Activated CD8-positive, alpha-beta memory T cell treated with anti-CD3 and anti-CD28 coated beads for 36 hours (primary cell): ENCODE measurements around the gene PRKAR1B. TPM values are rescaled to one million over a fixed set of nuclear protein-coding genes. Genes with fewer than 3 reads are reported as not detected.
"Not testable (repeated sequence)": the region's sequence is repeated elsewhere in the genome, so short reads cannot be mapped to it uniquely, and the experiment has no call there.

Experiments used
- CTCF ChIA-PET: fragments of 350-600 bp; sonication (Branson Sonifier 250); formaldehyde crosslinking; loops from one replicate; lab custom pipeline; 2021; ENCODE audit warnings: antibody characterized with exemption; lab: Charles Lee
- POLR2A ChIA-PET: fragments of 350-600 bp; sonication (Branson Sonifier 250); formaldehyde crosslinking; loops from one replicate; lab custom pipeline; 2021; ENCODE audit warnings: antibody characterized with exemption; lab: Charles Lee
- total RNA-seq, 2 experiments: library from RNA; stranded (reverse); gene quantifications; one replicate each; pipeline ENCODE4 v1.2.3, GENCODE V29; 2021

Gene PRKAR1B
- total RNA-seq, 2 experiments from 2014 or later: 33.5 to 34.5 TPM

DNA sequence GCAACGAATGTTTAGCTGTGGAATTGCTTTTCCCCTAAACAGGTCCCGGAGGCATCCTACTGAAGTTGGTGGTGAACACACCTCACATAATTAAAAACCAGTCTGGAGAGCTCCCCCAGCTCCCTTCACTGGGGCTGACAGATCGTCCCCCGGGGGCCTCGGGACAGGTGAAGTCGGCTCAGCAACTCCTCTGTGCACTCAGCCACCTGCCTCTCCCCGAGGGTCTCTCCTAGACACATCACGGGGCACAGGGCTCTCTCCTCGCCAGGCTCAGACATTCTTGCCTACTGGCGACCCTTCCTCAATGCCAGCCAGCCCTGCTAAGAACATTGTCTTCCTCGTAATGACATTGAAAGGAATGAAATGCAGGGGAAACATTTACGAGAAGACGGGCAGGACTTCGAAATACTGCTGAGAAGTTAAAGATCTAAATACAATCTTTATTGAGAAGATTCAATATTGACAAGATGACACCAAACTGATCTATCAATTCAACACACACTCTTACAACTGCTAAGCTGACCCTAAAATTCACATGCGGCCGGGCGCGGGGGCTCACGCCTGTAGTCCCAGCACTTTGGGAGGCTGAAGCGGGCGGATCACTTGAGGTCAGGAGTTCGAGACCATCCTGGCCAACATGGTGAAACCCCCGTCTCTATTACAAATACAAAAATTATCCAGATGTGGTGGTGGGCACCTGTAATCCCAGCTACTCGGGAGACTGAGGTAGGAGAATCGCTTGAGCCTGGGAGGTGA lies 88.6 kb downstream of the PRKAR1B start:
- POLR2A ChIA-PET: no interaction called here
- CTCF ChIA-PET: interaction anchor here (0.5 kb wide), 1 partner anchor 32 kb away, joined by 3 read pairs; no protein-coding TSS in a partner anchor

DNA sequence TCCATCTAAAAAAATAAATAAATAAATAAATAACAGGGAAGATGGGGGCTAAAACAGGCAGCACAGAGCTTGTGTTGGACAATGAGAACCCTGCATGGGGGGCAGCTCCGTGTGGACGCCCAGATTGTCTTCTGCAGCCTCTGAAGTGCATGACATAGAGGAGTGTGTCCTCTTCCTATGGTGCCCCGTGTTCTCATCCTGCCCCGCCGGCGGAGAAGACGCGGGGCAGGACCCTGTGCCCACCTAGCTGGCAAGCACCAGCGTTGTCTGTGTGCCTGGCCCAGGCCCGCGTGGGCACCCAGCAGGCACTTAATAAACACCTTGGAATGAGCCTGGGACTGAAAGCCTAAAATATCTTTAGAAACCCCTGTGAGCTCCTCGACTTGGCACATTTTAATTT lies 89.3 kb downstream of the PRKAR1B start:
- CTCF ChIA-PET: no interaction called here
- POLR2A ChIA-PET: no interaction called here

DNA sequence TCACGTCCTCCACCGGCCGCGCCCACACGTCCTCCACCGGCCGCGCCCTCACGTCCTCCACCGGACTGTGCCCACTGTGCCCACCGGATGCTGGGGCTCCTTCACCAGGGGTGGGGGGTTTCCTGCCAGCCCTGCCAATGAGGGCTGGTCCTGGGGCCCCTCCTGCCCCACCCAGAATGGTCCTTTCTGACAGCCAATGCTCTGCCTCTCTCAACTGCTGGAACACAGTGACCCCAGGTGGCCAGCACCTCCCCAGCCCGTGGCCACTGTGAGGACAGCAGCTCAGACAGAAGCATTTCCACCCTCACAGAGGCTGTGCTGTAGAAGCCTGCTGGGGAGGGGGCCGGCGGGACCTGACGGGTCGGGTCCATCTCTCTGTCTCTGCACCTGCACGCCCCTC lies 90.7 kb downstream of the PRKAR1B start:
- CTCF ChIA-PET: interaction anchor here (1.0 kb wide), 1 partner anchor 304 kb away, joined by 5 read pairs; no protein-coding TSS in a partner anchor
- POLR2A ChIA-PET: no interaction called here

DNA sequence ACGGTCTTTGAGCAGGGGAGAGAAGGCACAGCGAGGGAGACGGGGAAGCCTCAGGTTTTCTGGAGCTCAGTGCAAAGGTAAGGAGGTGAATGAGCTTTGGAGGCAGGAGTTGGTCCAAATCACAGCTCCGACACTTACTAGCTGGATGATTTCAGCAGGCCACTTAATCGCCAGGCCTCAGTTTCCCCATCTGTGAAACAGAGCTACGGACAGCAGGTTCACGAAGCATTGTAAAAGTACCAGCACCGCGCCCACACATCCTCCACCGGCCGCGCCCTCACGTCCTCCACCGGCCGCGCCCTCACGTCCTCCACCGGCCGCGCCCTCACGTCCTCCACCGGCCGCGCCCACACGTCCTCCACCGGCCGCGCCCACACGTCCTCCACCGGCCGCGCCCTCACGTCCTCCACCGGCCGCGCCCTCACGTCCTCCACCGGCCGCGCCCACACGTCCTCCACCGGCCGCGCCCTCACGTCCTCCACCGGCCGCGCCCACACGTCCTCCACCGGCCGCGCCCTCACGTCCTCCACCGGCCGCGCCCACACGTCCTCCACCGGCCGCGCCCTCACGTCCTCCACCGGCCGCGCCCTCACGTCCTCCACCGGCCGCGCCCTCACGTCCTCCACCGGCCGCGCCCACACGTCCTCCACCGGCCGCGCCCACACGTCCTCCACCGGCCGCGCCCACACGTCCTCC lies 91.2 kb downstream of the PRKAR1B start:
- POLR2A ChIA-PET: not testable (repeated sequence)
- CTCF ChIA-PET: interaction anchor here (0.5 to 1.5 kb wide), 3 partner anchors 223 to 303 kb away, joined by 3 to 5 read pairs (median 4); no protein-coding TSS in a partner anchor

DNA sequence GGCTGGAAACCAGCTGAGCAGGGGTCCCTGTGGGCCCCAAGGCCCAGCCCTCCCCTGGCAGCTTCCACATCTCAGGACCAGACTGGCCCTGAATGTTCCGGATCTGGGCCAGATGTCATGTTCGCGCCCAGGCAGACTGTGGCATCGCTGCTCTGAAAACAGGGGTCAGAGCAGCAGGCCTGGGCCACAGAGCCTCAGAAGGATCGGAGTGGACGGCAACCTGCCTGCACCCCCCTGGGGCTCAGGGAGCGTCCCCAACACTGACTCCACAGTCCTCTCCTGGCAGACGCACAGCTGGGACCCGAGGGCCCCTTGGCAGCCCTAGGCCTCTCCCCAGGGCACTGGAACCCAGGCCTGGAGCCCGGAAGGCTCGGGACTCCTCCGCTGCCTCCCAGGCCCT lies 91.9 kb downstream of the PRKAR1B start:
- POLR2A ChIA-PET: no interaction called here
- CTCF ChIA-PET: interaction anchor here (0.5 to 1.5 kb wide), 2 partner anchors 223 to 303 kb away, joined by 3 to 4 read pairs; no protein-coding TSS in a partner anchor

DNA sequence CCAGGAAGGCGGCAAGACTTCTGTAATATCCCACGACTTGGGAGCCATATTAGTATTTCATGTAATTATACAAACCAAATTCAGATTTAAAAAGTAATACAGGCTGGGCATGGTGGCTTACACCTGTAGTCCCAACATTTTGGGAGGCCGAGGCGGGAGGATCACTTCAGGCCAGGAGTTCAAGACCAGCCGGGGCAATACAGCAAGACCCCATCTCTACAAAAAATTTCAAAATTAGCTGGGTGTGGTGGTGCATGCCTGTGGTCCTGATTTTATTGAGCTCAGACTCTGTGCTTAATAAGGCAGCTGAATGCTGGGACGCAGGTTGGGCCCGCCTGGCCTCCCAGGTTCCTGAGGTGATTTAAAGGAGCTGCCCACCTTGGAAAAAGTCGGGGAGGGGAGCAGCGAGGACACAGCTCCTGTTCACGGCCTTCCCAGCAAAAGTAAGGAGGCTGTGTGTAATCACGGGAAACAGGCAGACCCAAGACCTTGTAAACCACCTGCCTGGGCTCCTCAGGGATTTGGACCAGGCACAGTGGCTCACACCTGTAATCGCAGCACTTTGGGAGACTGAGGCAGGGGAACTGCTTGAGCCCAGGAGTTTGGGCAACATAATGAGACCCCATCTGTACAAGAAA lies 93.6 kb downstream of the PRKAR1B start:
- POLR2A ChIA-PET: no interaction called here
- CTCF ChIA-PET: no interaction called here

DNA sequence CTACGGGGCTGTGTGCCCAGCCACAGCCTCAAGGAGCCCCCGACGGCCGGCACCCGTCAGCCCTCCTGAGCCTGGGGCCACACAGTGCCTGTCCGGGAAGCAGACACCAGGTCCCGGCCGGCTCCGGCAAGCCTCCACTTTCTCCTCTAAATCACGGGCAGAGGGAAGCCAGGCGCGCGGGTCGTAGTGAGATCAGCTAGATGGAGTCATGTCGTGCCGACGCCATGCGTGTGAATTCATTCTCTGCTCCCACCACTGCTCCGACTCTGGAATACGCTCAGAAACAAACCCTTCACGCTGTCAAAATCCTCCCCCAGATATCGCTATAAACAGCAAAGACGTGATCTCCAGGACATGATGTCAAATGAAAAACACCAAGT lies 94.3 kb downstream of the PRKAR1B start:
- CTCF ChIA-PET: no interaction called here

DNA sequence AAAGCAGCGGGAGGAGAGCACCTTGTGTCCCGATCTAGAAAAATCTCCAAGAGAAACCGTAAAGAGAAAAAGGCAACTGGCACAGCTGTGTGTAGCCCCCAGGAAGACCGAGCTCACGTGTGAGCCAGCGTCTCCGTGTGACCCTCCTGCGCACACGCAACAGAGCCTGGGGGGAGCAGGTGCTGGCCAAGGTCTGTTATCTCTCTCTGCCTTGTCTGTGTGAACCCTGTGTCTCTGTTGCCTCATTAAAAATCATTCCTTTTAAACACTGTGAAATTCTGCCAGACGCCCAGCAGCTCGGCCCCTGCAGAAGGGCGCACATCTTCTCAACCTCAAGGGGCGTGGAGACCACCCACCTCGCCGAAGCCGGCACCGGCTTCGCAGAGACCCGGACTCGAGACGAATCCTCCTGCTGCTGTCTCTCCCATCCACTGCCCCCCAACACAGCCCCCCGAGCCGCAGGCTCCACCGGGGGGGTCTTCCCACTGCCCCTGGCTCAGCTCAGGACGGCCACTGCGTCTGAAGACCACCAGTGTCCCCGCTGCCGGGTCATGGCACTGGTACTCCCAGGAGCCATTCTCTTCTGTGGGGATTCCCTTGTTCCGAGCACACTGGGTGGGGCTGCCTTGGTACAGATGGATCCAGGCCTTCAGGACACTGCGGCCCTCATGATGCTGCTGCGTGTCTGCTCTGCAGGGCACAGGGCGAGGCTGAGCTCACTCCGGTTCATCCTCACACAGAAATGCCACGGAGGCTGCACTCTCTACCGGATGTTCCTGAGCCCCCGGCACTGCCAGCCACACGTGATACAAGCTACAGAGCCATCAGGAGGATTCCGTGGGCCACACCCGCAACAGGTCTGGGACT lies 94.9 kb downstream of the PRKAR1B start:
- CTCF ChIA-PET: interaction anchor here (0.6 kb wide), 1 partner anchor 8 kb away, joined by 3 read pairs; no protein-coding TSS in a partner anchor

More for the DNA sequence above, 94.3 kb downstream of the PRKAR1B start:
- POLR2A ChIA-PET: no interaction called here

DNA sequence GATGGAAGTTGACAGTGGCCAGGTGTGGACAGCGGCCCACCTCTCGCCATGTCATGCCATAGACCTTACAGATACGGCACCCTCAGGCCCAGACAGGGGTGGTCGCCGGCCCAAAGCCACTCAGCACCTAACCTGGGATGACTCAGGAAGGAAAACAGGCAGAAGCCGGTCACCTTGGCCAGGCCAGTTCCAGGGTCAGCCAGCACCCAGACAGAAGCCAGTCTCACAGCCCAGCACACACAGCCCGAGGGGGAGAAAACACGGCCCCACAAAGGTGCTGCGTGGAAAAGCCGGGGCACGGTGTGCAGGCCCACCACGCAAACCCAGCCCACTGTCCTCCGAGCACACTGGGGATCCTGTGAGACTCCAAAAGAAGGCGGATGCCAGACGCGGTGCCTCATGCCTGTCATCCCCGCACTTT lies 95.8 kb downstream of the PRKAR1B start:
- POLR2A ChIA-PET: no interaction called here

More for the DNA sequence above, 94.9 kb downstream of the PRKAR1B start:
- POLR2A ChIA-PET: no interaction called here

DNA sequence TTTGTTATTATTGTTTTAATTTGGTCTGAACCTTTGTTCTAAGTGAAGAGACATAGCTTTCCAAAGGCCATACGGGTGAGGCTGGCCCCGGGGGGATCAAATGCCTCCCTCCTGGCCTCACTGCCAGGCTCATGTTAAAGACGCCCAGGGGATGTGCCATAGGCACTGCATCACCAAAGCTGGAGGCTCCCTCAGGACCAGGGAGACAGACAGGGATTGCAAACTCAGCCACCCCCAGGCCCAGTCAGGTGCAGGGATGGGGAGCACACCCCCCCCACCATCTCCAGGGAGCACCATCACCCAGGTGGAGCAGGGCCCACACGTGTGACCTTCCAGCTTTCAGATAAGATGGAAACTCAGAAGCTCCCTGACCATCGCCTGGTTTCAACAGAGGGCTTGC lies 96.5 kb downstream of the PRKAR1B start:
- ChIA-PET CTCF (no interaction called here), POLR2A (no interaction called here)

More for the DNA sequence above, 95.8 kb downstream of the PRKAR1B start:
- CTCF ChIA-PET: no interaction called here

DNA sequence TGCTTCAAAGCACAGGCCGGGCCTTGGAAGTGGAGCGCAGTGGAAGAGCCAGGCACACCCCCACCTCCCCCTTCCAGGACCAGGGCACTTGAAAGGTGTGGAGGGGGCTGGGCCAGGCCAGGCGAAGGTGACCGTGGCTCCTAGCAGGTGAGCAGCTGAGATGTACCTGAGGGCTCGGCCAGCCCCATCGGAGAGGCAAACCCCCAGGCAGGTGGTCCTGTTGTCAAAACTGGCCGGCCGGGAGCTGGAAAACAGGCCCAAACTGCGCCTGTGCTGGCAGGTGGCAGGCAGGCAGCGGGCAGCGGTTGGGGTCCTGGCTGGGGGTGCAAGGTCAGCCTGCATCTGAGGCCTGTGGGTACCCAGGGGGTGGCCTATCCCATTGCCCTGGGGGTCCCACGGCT lies 97.0 kb downstream of the PRKAR1B start:
- ChIA-PET CTCF (no interaction called here), POLR2A (no interaction called here)

DNA sequence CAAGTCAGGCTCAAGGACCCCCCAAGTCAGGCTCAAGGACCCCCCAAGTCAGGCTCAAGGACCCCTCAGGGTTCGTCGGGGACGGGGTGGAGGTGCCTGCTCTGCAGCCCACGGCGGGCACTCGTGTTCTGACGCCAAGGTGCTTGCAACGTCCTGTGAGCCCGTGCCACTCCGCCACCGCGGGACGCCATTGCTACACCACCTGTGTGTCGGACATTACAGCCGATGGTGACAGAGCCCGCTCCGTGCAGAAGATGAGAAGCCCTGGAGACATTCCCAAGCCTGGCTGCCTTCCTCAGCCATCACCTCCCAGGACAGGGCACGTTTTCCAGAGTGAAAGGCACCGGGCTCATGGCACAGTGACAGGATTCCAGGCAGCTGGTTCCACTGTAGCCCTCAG lies 98.3 kb downstream of the PRKAR1B start:
- CTCF ChIA-PET: no interaction called here
- POLR2A ChIA-PET: no interaction called here

DNA sequence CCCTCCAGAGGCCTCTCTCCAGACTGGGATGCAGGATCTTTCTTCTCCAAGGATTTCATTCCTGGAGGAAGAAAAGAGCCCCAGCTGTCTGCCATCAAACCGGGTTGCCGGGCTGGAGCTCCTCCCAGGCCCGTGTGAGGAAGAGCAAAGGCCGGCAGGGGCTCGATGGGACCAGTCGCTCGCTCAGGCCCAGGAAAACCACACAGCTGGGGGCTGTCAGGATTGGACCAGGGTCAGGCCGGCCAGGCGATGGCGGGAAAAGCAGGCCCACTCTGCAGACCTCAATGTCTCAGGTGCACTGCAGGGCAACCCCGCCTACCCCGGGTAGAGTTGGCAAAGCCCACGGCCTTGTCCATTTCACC lies 98.7 kb downstream of the PRKAR1B start:
- POLR2A ChIA-PET: no interaction called here
- CTCF ChIA-PET: no interaction called here

DNA sequence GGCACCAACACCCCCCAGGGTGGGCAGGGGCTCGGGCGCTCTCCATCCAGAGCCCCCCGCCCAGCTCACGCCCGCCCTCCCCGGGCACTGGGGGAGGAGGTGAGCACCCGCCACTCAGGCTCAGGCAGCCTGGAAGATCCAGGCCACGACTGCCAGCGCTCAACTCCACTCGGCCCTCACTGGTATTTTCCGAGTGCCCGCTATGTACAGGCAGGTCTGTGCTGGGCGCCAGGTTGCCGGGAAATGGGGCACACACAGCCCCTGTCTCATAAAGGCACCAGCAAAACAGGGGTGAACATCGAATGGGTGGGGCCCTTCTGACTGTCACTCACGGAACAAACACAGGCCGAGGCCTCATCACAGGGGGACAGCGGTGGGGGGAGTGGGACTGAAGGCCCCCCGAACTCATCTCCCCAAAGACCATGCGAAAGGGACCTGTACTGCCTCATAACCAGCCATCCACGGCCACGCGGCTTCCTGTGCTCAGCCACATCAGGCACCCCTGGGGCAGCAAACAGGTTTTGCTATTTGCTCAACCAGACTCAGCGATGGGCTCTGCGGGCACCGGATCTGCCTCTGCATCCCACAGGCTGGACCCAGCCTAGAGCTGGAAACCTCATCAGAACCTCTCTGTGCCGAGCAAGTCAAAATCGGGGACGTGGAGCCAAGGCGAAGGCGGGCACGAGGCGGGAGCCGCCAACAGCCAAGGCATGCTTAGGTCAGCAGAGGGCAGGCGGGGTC lies 99.2 kb downstream of the PRKAR1B start:
- ChIA-PET POLR2A (no interaction called here), CTCF (no interaction called here)

DNA sequence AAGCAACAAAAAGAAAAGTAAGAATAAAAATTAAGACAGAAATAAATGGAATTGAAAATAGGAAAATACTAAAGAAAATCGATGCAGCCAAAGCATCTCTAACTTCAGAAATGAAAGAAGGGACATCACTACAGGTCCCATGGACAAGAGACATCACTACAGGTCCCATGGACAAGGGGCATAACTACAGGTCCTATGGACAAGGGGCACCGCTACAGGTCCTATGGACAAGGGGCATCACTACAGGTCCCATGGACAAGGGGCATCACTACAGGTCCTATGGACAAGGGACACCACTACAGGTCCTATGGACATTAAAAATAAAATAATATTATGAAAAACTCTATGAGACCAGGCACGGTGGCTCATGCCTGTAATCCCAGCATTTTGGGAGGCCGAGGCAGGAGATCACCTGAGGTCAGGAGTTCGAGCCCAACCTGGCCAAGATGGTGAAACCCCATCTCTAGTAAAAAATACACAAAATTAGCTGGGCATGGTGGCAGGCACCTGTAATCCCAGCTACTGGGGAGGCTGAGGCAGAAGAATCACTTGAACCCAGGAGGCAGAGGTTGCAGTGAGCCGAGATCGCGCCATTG lies 101.6 kb downstream of the PRKAR1B start:
- ChIA-PET POLR2A (no interaction called here), CTCF (no interaction called here)

DNA sequence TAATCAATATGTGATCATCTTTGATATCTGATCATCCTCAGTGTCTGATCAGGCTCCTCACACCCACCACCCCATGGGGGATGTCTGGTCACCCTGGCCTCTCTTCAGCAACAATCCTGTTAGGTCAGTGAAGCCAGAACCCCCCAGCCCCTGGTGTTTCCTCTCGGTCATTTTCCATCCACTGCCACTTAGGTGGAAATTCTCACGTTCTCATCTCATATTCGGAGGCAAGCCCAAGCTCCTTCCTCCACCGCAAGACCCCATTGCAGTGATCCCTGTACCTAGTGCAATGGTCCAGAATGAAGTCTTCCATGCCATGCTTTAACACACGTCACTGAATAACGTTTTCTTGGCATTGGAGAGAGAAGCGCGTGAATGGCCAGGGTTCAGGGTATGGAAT lies 103.6 kb downstream of the PRKAR1B start:
- ChIA-PET CTCF (no interaction called here), POLR2A (no interaction called here)

DNA sequence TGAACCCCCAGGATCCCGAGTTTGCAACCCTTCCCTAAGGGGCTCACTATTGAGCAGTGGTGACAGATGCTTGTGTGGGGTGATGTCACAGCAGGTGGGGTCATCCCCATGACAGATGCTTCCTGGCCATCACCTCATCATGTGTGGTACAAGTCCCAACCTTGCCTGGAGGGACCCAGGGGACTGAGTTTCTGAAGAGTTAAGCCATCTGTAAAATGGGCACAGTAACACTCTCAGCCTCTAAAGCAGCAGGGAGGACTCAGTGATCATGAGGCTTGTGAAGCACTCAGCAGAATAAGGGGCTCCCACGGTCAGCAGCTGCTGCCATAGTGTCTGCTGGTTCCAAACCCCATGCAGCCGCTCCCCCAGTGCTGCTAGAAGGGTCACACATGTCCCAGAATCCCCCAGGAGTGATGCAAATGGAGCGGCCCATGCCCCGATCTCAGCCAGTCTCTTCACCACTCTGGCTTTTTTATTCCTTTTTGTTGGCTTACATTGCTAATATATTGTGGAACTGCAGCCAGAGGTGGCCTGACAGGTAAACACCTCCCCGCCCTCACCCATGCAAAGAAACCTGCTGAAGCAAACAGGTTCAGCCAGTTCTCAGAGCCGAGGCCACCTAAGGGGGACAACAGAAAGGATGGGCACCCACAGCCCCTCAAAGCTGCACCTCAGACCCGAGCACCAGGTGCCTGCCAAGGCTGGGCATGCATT lies 105.4 kb downstream of the PRKAR1B start:
- ChIA-PET POLR2A (no interaction called here), CTCF (no interaction called here)

DNA sequence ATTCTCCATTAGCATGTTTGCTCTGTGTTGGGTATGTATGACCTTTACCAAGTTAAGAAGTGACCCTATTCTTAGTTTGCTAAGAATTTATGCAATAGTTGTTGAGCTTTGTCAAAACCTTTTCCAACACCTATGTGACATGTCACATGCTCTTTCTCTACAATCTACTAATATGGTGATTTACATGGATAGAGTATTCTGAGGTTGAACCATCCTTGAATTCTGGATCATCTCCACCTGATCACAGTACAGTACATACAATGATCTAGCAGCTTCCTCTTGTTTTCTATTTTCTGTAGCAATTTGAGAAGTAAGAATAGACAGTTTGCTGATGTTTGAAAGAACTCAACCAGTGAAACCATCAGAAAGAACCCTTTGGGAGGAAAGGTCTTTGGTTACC lies 106.2 kb downstream of the PRKAR1B start:
- POLR2A ChIA-PET: no interaction called here
- CTCF ChIA-PET: interaction anchor here (0.8 kb wide), 1 partner anchor 268 kb away, joined by 3 read pairs; no protein-coding TSS in a partner anchor
